Kidney (tissue), 14 donors: ENCODE measurements around the gene RNF17. TPM values are rescaled to one million over a fixed set of nuclear protein-coding genes. Genes with fewer than 3 reads are reported as not detected.

Source experiments
- DNase-seq, 5 donors: peaks; one replicate each; pipeline ENCODE4 v3.0.0-alpha.2; 2013 to 2020
- FAIRE-seq: peaks from 2 replicates; lab custom pipeline; 2012; peaks lifted over from hg19 to GRCh38; lab: Jason Lieb, UNC
- H3K27ac ChIP-seq, 2 donors: one replicate each; pipeline ENCODE4 v1.7.0; 2013; ENCODE audit warnings: low read depth in 2 of 2, low read length in 2 of 2, inconsistent platforms in 1 of 2
- H3K27me3 ChIP-seq: one replicate; pipeline ENCODE4 v1.7.1; 2013; ENCODE audit warnings: low read length, inconsistent platforms; ENCODE audit not compliant: control insufficient read depth, insufficient read depth
- H3K36me3 ChIP-seq, 3 donors: one replicate each; pipeline versions ENCODE4 v1.7.0 to v1.7.1; 2013; ENCODE audit warnings: low read length in 3 of 3, control low read depth in 1 of 3, inconsistent platforms in 1 of 3; ENCODE audit not compliant: insufficient read depth in 3 of 3, control insufficient read depth in 2 of 3
- H3K4me1 ChIP-seq, 3 donors: one replicate each; pipeline versions ENCODE4 v1.7.0 to v1.7.1; 2013; ENCODE audit warnings: low read length in 3 of 3, inconsistent platforms in 1 of 3, low read depth in 1 of 3; ENCODE audit not compliant: control insufficient read depth in 2 of 3, insufficient read depth in 2 of 3
- H3K4me3 ChIP-seq, 3 donors: one replicate each; pipeline versions ENCODE4 v1.7.0 to v1.8.1; 2013; ENCODE audit warnings: low read length in 3 of 3, control low read depth in 1 of 3, inconsistent platforms in 1 of 3
- H3K9ac ChIP-seq, 3 donors: one replicate each; pipeline versions ENCODE4 v1.7.0 to v1.7.1; 2013; ENCODE audit warnings: low read length in 3 of 3, control low read depth in 1 of 3, inconsistent platforms in 1 of 3
- H3K9me3 ChIP-seq, 3 donors: one replicate each; pipeline versions ENCODE4 v1.7.0 to v1.7.1; 2013; ENCODE audit warnings: low read length in 3 of 3, control low read depth in 1 of 3, inconsistent platforms in 1 of 3; ENCODE audit not compliant: control insufficient read depth in 2 of 3, insufficient read depth in 1 of 3
- CTCF ChIP-seq: IDR thresholded peaks from 3 replicates; pipeline ENCODE4 v1.5.1; 2012; ENCODE audit warnings: mild to moderate bottlenecking, moderate library complexity, borderline replicate concordance; ENCODE audit not compliant: insufficient read depth; ENCODE audit errors: extremely low read depth
- intact Hi-C: fragments of 100-400 bp; cut with DNase I; formaldehyde crosslinking; loops from one replicate; pipeline ENCODE4 v1.11.1; 2022
- polyA plus RNA-seq: library from polyadenylated mRNA; stranded (reverse); fragments of 350-450 nt; fragmentation: Illumina TruSeq; extraction: RNeasy Lipid Tissue Mini Kit (QIAGEN cat#74804); gene quantifications from one replicate; pipeline ENCODE4 v1.2.3, GENCODE V29; 2014; ENCODE audit warnings: low read depth, low replicate concordance; ENCODE audit not compliant: insufficient read depth
- total RNA-seq: library from RNA; stranded (reverse); fragmentation: NEBNext Ultra II Directional; extraction: Animal tissue kit (Norgen Biotek cat#: 25700); gene quantifications from one replicate; pipeline ENCODE4 v1.2.1, GENCODE V29; 2021
- donor health status: control.
- donor health status: control.
- donor health status: control.
- donor health status: control.
- donor health status: control.
- donor health status: DM: yes; HTN: yes; CAD: no.
- donor health status: Normal renal cell carcinoma (clear cell type).

Gene RNF17
- total and polyA plus RNA-seq, 2 donors from 2014 or later: not detected

- no peak for TF ChIP-seq CTCF
- H3K27ac ChIP-seq: no peak overlapping the region
- H3K36me3 ChIP-seq: no peaks in the 10 kb centered on the region
- no peaks in the 10 kb centered on the region for H3K4me1 ChIP-seq
- no peaks in the 10 kb centered on the region for H3K9me3 ChIP-seq
- no peak overlapping the region for H3K9ac ChIP-seq
- no peaks in the 10 kb centered on the region for H3K27me3 ChIP-seq
- FAIRE-seq (no peak), DNase-seq (no peak)
- intact Hi-C loops: no loop called here
- no peak overlapping the region for H3K4me3 ChIP-seq
These were observed 46.8 kb upstream of the RNF17 start for GRCh38 chr13:24717217-24717616.

GRCh38 chr13:24718192-24718965 lies 45.6 kb upstream of the RNF17 start:
- no peaks in the 10 kb centered on the region for H3K36me3 ChIP-seq
- no peak overlapping the region for H3K27ac ChIP-seq
- intact Hi-C loops: no loop called here
- FAIRE-seq (no peak), DNase-seq (no peak)
- H3K4me3 ChIP-seq: no peak overlapping the region
- no peak overlapping the region for H3K9ac ChIP-seq
- no peaks in the 10 kb centered on the region for H3K9me3 ChIP-seq
- no peaks in the 10 kb centered on the region for H3K27me3 ChIP-seq
- H3K4me1 ChIP-seq: no peaks in the 10 kb centered on the region
- no peak for TF ChIP-seq CTCF

- H3K4me1 ChIP-seq: no peaks in the 10 kb centered on the region
- DNase-seq (no peak), FAIRE-seq (no peak)
- no peak for TF ChIP-seq CTCF
- no peaks in the 10 kb centered on the region for H3K36me3 ChIP-seq
- H3K9me3 ChIP-seq: no peaks in the 10 kb centered on the region
- H3K27me3 ChIP-seq: no peaks in the 10 kb centered on the region
- intact Hi-C loops: no loop called here
- no peak overlapping the region for H3K4me3 ChIP-seq
- no peak overlapping the region for H3K9ac ChIP-seq
- no peak overlapping the region for H3K27ac ChIP-seq
These were observed 44.8 kb upstream of the RNF17 start for GRCh38 chr13:24719139-24719538.
